ENCODE data around the gene KSR1. TPM values are rescaled to one million over a fixed set of nuclear protein-coding genes. Genes with fewer than 3 reads are reported as not detected.
"Not testable (repeated sequence)": the region's sequence is repeated elsewhere in the genome, so short reads cannot be mapped to it uniquely, and the experiment has no call there.

KSR1 gene
- total RNA-seq, 1 experiment from 2014 or later = 21.7 TPM

DNA sequence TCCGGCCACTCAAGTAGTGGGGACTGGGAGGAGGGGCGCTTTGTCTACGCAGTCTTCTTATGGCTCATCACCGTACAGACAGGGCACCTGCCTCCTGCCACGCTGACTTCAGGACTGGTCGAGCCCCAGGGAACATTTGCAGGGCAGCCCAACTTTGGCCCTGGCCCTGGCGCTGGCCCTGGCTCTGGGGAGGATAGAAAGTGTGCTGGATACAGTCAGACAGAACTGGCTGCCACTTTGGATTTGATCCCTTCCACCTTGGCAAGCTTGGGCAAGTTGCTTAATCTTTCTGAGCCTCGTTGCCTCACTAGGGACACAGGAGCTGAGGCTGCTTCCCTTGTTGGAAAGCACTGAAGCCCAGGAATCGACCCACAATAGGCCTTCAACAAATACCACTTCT, 188.3 kb downstream of the KSR1 start:
- DNase-seq (ENCODE audit: low read depth, low spot score) (no peak), ATAC-seq (no peak)
- POLR2A ChIA-PET = no interaction called here
- BruUV-seq (replicated peaks) = no TSS peak
- no peaks in the 10 kb centered on the region for H3K4me1 ChIP-seq (ENCODE audit: control insufficient read depth, insufficient read depth, low read length)
- CTCF ChIA-PET = no interaction called here
- no peak overlapping the region for H3K4me3 ChIP-seq (ENCODE audit: low read depth in 2 of 2, low read length in 2 of 2)
- no peaks in the 10 kb centered on the region for H3K27me3 ChIP-seq (ENCODE audit: control insufficient read depth, insufficient read depth, low read length)
- TF ChIP-seq REST (IDR thresholded peaks at IDR 0.05; ENCODE audit: insufficient read depth in 1 of 2, low read depth in 2 of 2, low read length in 1 of 2) (no peak), SIN3A (IDR thresholded peaks at IDR 0.05; ENCODE audit: borderline replicate concordance, insufficient read depth, low read depth, low read length) (no peak), POLR2AphosphoS5 (IDR thresholded peaks at IDR 0.05; ENCODE audit: low read depth, low read length) (no peak), TCF7L2 (IDR thresholded peaks at IDR 0.05; ENCODE audit: low read depth, low read length) (no peak)
- TF ChIP-seq, protein P1, sequence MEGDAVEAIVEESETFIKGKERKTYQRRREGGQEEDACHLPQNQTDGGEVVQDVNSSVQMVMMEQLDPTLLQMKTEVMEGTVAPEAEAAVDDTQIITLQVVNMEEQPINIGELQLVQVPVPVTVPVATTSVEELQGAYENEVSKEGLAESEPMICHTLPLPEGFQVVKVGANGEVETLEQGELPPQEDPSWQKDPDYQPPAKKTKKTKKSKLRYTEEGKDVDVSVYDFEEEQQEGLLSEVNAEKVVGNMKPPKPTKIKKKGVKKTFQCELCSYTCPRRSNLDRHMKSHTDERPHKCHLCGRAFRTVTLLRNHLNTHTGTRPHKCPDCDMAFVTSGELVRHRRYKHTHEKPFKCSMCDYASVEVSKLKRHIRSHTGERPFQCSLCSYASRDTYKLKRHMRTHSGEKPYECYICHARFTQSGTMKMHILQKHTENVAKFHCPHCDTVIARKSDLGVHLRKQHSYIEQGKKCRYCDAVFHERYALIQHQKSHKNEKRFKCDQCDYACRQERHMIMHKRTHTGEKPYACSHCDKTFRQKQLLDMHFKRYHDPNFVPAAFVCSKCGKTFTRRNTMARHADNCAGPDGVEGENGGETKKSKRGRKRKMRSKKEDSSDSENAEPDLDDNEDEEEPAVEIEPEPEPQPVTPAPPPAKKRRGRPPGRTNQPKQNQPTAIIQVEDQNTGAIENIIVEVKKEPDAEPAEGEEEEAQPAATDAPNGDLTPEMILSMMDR (IDR thresholded peaks at IDR 0.05) = no peak
- no peaks in the 10 kb centered on the region for H3K36me3 ChIP-seq (ENCODE audit: control insufficient read depth, insufficient read depth, low read length)
- no peaks in the 10 kb centered on the region for H3K9me3 ChIP-seq (ENCODE audit: control insufficient read depth, insufficient read depth, low read depth, low read length)
- no peak overlapping the region for H3K27ac ChIP-seq (ENCODE audit: low read length)
- in situ Hi-C loops (cut with HindIII; ENCODE audit: low pct_unique_long_range_greater_than_20kb, low sequenced_read_pairs) (no loop called here), intact Hi-C loops (cut with micrococcal nuclease; ENCODE audit: unreplicated experiment) (no loop called here)

- H3K4me1 ChIP-seq (ENCODE audit: control insufficient read depth, insufficient read depth, low read length); DNase-seq (ENCODE audit: low read depth, low spot score); in situ Hi-C loops (cut with HindIII; ENCODE audit: low pct_unique_long_range_greater_than_20kb, low sequenced_read_pairs); POLR2A ChIA-PET; H3K36me3 ChIP-seq (ENCODE audit: control insufficient read depth, insufficient read depth, low read length); H3K4me3 ChIP-seq (ENCODE audit: low read depth in 2 of 2, low read length in 2 of 2); BruUV-seq (replicated peaks); intact Hi-C loops (cut with micrococcal nuclease; ENCODE audit: unreplicated experiment); H3K27ac ChIP-seq (ENCODE audit: low read length); H3K27me3 ChIP-seq (ENCODE audit: control insufficient read depth, insufficient read depth, low read length); H3K9me3 ChIP-seq (ENCODE audit: control insufficient read depth, insufficient read depth, low read depth, low read length): not testable (repeated sequence)
- 0 out of 2 replicates have a peak, but pooled peaks have one; percentile 31 for ATAC-seq
- CTCF ChIA-PET = interaction anchor here (0.6 kb wide), 1 partner anchor 151 kb away, joined by 5 read pairs; no protein-coding TSS in a partner anchor
- TF ChIP-seq, protein P1 (IDR thresholded peaks at IDR 0.05) = peak; percentile 59
Observed at GRCh38 chr17:27645621-27646020, 189.4 kb downstream of the KSR1 start.

Measured in Panc1 (cell line).